T-helper 1 cell (primary cell): ENCODE results near the gene C1QL4.

ENCODE experiments used
- DNase-seq, 5 donors: peaks; one replicate each; pipeline ENCODE4 v3.0.0-alpha.2; 2012 to 2020

C1QL4 gene

GRCh38 chr12:49347311-49348193 is 10.6 kb upstream of the C1QL4 start:
- DNase-seq, result peak; percentile 58 to 73 (median 70)

- DNase-seq, result peak in 1 of 5 donors; percentile 44
Measured at GRCh38 chr12:49346659-49347310, 9.8 kb upstream of the C1QL4 start, which contains the start of gene DNAJC22. Gene DNAJC22, plus strand, starts transcription at chr12:49346888. Its CDS starts 1,985 bp downstream, at chr12:49348873.

- DNase-seq, result no peak
Measured at GRCh38 chr12:49345825-49346658, 9.1 kb upstream of the C1QL4 start.

GRCh38 chr12:49345051-49345824 is 8.2 kb upstream of the C1QL4 start:
- no peak for DNase-seq

GRCh38 chr12:49344486-49345050 is 7.6 kb upstream of the C1QL4 start:
- no peak for DNase-seq

GRCh38 chr12:49342914-49343731 is 6.1 kb upstream of the C1QL4 start:
- no peak for DNase-seq

- peak; percentile 50 to 77 (median 60) for DNase-seq
Measured at GRCh38 chr12:49342066-49342913, 5.3 kb upstream of the C1QL4 start.

GRCh38 chr12:49341777-49342065 is 4.7 kb upstream of the C1QL4 start:
- DNase-seq, result no peak

GRCh38 chr12:49340971-49341776 is 4.2 kb upstream of the C1QL4 start:
- DNase-seq, result no peak

- no peak for DNase-seq
Measured at GRCh38 chr12:49340095-49340870, 3.3 kb upstream of the C1QL4 start.

- no peak for DNase-seq
Measured at GRCh38 chr12:49339464-49339861, 2.5 kb upstream of the C1QL4 start.

GRCh38 chr12:49338830-49339463 is 2.0 kb upstream of the C1QL4 start:
- DNase-seq, result no peak

GRCh38 chr12:49335955-49336644 is 888 bp downstream of the C1QL4 start:
- no peak for DNase-seq

- no peak for DNase-seq
Measured at GRCh38 chr12:49335118-49335954, 1.7 kb downstream of the C1QL4 start.

- no peak for DNase-seq
Measured at GRCh38 chr12:49334681-49335080, 2.3 kb downstream of the C1QL4 start.

GRCh38 chr12:49334226-49334625 is 2.8 kb downstream of the C1QL4 start:
- DNase-seq, result no peak
